Thoracic aorta (tissue), 2 donors: ENCODE measurements around the gene PTPRO. TPM values are rescaled to one million over a fixed set of nuclear protein-coding genes. Genes with fewer than 3 reads are reported as not detected.

Experiments
- ATAC-seq: fragments of 150-250 bp; one replicate; pipeline ENCODE4 v1.8.0; 2017; ENCODE audit warnings: low read depth; ENCODE audit not compliant: insufficient number of reproducible peaks, low FRiP score
- DNase-seq: peaks from one replicate; pipeline ENCODE4 v3.0.0-alpha.2; 2020; ENCODE audit warnings: low spot score
- H3K27ac ChIP-seq, 2 donors: fragments of 200-600 bp; sonication (generic); 1 replicate in 1 of 2; 2 replicates in 1 of 2; pipeline ENCODE4 v1.5.1; 2016; ENCODE audit warnings: mild to moderate bottlenecking in 2 of 2, moderate library complexity in 2 of 2
- H3K27me3 ChIP-seq: fragments of 200-600 bp; sonication (generic); replicated peaks from 2 replicates; pipeline ENCODE4 v1.6.0; 2016; ENCODE audit warnings: mild to moderate bottlenecking; ENCODE audit not compliant: insufficient read depth
- H3K36me3 ChIP-seq: fragments of 200-600 bp; sonication (generic); one replicate; pipeline ENCODE4 v1.5.1; 2016
- H3K4me1 ChIP-seq, 2 donors: fragments of 200-600 bp; sonication (generic); 1 replicate in 1 of 2; 2 replicates in 1 of 2; pipeline versions ENCODE4 v1.5.1 to v1.6.0; 2016; ENCODE audit warnings: low read depth in 2 of 2, mild to moderate bottlenecking in 1 of 2; ENCODE audit not compliant: control insufficient read depth in 1 of 2
- H3K4me3 ChIP-seq: fragments of 200-600 bp; sonication (generic); 2 replicates; pipeline ENCODE4 v1.5.1; 2016; ENCODE audit warnings: mild to moderate bottlenecking
- H3K9me3 ChIP-seq: fragments of 200-600 bp; sonication (generic); 2 replicates; pipeline ENCODE4 v1.5.1; 2016
- total RNA-seq, 2 donors: library from RNA; depleted of rRNA; stranded (reverse); fragments of >200 nt; gene quantifications; one replicate each; pipeline versions ENCODE4 v1.1.0 to v1.2.3, GENCODE V29; 2016
- TF ChIP-seq, protein P1 (sequence below): fragments of 200-600 bp; sonication (generic); IDR thresholded peaks from one replicate; pipeline ENCODE4 v1.5.1; 2019; ENCODE audit warnings: antibody characterized with exemption

Gene PTPRO
- total RNA-seq, 2 donors from 2014 or later: 11.9 to 19.5 TPM

DNA sequence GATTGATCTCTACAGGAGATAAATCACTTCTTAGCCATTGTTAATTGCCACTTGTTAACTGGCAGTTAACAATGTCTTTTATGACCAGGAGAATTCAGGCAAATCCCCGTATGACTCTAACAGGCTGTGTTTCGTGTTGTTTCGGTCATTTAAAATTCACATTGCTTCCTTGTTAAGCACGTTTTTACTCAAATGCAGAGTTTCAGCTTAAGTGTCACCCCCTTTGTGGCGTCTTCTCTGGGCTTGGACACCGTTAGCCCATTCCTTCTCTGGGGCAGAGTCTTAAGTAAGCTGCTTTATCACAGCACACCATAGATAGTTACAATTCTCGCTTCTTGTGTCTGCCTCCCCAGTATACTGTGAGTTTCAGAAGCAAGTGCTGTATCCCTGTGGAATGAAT lies 261.5 kb downstream of the PTPRO start:
- peaks cover 12% of the 10 kb centered on the region for H3K36me3 ChIP-seq
- TF ChIP-seq, protein P1, sequence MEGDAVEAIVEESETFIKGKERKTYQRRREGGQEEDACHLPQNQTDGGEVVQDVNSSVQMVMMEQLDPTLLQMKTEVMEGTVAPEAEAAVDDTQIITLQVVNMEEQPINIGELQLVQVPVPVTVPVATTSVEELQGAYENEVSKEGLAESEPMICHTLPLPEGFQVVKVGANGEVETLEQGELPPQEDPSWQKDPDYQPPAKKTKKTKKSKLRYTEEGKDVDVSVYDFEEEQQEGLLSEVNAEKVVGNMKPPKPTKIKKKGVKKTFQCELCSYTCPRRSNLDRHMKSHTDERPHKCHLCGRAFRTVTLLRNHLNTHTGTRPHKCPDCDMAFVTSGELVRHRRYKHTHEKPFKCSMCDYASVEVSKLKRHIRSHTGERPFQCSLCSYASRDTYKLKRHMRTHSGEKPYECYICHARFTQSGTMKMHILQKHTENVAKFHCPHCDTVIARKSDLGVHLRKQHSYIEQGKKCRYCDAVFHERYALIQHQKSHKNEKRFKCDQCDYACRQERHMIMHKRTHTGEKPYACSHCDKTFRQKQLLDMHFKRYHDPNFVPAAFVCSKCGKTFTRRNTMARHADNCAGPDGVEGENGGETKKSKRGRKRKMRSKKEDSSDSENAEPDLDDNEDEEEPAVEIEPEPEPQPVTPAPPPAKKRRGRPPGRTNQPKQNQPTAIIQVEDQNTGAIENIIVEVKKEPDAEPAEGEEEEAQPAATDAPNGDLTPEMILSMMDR: no peak
- DNase-seq (no peak), ATAC-seq (no peak)
- H3K27ac ChIP-seq: peak overlapping the region in 1 of 2 donors; percentile 18
- no peak overlapping the region for H3K4me3 ChIP-seq
- H3K9me3 ChIP-seq: no peaks in the 10 kb centered on the region
- H3K27me3 ChIP-seq: no peaks in the 10 kb centered on the region
- peaks cover 0 to 13% of the 10 kb centered on the region in 2 donors for H3K4me1 ChIP-seq

DNA sequence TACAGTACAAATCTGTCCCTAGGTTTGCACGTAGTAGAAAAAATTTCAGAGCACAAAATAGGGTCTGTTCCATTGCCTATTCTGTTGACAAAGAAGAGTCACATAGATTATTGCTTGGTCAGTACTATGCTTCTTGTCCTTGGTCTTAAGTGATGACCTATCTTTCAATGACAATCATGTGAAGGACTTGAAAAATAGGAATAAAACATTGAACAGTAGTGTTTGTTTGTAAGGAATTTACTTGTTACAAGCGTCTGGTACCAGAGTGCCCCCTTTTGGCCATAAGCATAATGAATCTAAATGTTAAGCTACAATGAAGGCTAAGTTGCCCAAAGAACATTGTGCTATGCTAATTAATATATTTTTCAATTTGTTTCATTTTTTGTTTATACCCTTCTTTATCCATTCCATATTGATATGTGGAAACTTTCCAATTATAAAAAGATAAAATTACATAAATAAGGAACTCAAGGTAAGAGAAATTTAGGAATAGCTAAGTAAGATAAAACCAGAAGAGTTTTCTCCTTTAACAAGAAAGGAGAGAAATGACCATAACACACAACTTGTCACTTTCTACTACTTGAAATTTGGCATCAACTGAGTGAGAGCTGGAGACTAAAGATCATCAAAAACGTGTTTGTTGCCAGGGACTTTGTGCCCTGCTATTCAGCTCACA lies 262.2 kb downstream of the PTPRO start:
- ATAC-seq: no peak
- H3K27me3 ChIP-seq: no peaks in the 10 kb centered on the region
- H3K4me1 ChIP-seq: peaks cover 0 to 13% of the 10 kb centered on the region in 2 donors
- H3K4me3 ChIP-seq: no peak overlapping the region
- H3K9me3 ChIP-seq: no peaks in the 10 kb centered on the region
- TF ChIP-seq, protein P1: peak; percentile 74
- peaks cover 12% of the 10 kb centered on the region for H3K36me3 ChIP-seq
- H3K27ac ChIP-seq: peak overlapping the region in 1 of 2 donors; percentile 18
- DNase-seq: no peak

DNA sequence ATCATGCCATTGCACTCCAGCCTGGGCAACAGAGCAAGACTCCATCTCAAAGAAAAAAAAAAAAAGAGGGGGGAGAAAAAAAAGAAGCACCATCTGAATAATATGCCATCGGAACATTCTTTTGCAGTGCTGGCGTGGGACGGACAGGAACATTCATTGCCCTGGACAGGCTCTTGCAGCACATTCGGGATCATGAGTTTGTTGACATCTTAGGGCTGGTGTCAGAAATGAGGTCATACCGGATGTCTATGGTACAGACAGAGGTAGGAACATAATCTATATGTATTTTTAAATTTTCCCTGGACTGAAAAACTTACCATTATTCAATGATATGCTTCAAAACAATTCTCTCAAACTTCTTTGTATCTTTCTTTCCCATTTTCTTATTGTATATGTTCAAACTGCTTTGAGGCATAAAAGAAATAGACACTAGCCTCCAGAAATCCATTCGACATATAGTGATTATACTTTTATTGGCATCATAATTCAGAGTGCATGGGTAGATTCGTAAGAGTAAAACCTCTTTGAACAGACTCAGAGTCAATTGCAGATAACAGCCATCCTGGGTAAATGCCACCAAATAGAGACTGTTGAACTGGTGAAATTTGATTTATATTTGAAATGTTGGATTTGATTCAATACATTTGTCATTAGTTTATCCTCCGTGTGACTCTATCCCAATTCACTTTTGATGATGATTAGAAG lies 267.2 kb downstream of the PTPRO start:
- no peaks in the 10 kb centered on the region for H3K4me1 ChIP-seq
- H3K27ac ChIP-seq: no peak overlapping the region
- H3K36me3 ChIP-seq: peaks cover 7% of the 10 kb centered on the region
- H3K27me3 ChIP-seq: no peaks in the 10 kb centered on the region
- ATAC-seq: no peak
- TF ChIP-seq, protein P1: no peak
- H3K9me3 ChIP-seq: no peaks in the 10 kb centered on the region
- DNase-seq: no peak
- H3K4me3 ChIP-seq: peak overlapping the region; percentile 66

- Histone ChIP-seq H3K27me3 (no peaks in the 10 kb centered on the region), H3K36me3 (peaks cover 7% of the 10 kb centered on the region), H3K27ac (no peak overlapping the region), H3K4me3 (peak overlapping the region; percentile 66), H3K9me3 (no peaks in the 10 kb centered on the region), H3K4me1 (no peaks in the 10 kb centered on the region)
- peak; percentile 48 for ATAC-seq
- TF ChIP-seq, protein P1: peak; percentile 93
- DNase-seq: no peak
Measured at GRCh38 chr12:15590180-15590826, 268.0 kb downstream of the PTPRO start.

GRCh38 chr12:15591811-15592210 lies 269.5 kb downstream of the PTPRO start:
- Histone ChIP-seq H3K27me3 (no peaks in the 10 kb centered on the region), H3K27ac (no peak overlapping the region), H3K36me3 (peaks cover 3% of the 10 kb centered on the region), H3K9me3 (no peaks in the 10 kb centered on the region), H3K4me1 (no peaks in the 10 kb centered on the region), H3K4me3 (no peak overlapping the region)
- TF ChIP-seq, protein P1: no peak
- ATAC-seq (no peak), DNase-seq (no peak)
